SK-N-SH treated with all-trans-retinoic acid at 6 μM for 48 hours (cell line): ENCODE measurements around the gene QSOX2.

Experiments used
- ATAC-seq: fragments of 200-7000 bp; cut with Tn5 transposase; 3 replicates; pipeline ENCODE4 v1.9.1; 2020; ENCODE audit warnings: mild to moderate bottlenecking, moderate library complexity
- ARNTL ChIP-seq: fragments of 450-650 bp; formaldehyde crosslinking; IDR thresholded peaks from 2 replicates; pipeline ENCODE4 v1.5.0; 2020; ENCODE audit warnings: low read depth, mild to moderate bottlenecking, moderate library complexity, borderline replicate concordance
- BACH2 ChIP-seq: fragments of 250-450 bp; sonication (Bioruptor Pico); IDR thresholded peaks from 2 replicates; pipeline ENCODE4 v1.9.0; 2021; ENCODE audit warnings: mild to moderate bottlenecking, borderline replicate concordance
- CREB5 ChIP-seq: fragments of 250-450 bp; sonication (Bioruptor Pico); IDR thresholded peaks from 2 replicates; pipeline ENCODE4 v1.5.1; 2020; ENCODE audit warnings: low read depth, mild to moderate bottlenecking, moderate library complexity
- CSDC2 ChIP-seq: fragments of 250-450 bp; sonication (Bioruptor Pico); IDR thresholded peaks from 2 replicates; pipeline ENCODE4 v1.5.0; 2020; ENCODE audit warnings: mild to moderate bottlenecking, moderate library complexity
- CSRNP3 ChIP-seq: fragments of 250-450 bp; sonication (Bioruptor Pico); IDR thresholded peaks from 2 replicates; pipeline ENCODE4 v1.5.1; 2021; ENCODE audit warnings: mild to moderate bottlenecking, moderate library complexity
- ESRRG ChIP-seq: fragments of 250-450 bp; sonication (Bioruptor Pico); IDR thresholded peaks from 2 replicates; pipeline ENCODE4 v1.6.1; 2021; ENCODE audit warnings: mild to moderate bottlenecking
- GLIS3 ChIP-seq: fragments of 250-450 bp; sonication (Bioruptor Pico); IDR thresholded peaks from 2 replicates; pipeline ENCODE4 v1.5.0; 2020; ENCODE audit warnings: mild to moderate bottlenecking, moderate library complexity
- ISL1 ChIP-seq: fragments of 250-450 bp; sonication (Bioruptor Pico); IDR thresholded peaks from 2 replicates; pipeline ENCODE4 v2.1.2; 2022; ENCODE audit warnings: mild to moderate bottlenecking, moderate library complexity
- OSR1 ChIP-seq: fragments of 250-450 bp; sonication (Bioruptor Pico); IDR thresholded peaks from 2 replicates; pipeline ENCODE4 v1.8.0; 2022; ENCODE audit warnings: moderate library complexity, mild to moderate bottlenecking, inconsistent platforms
- PATZ1 ChIP-seq: fragments of 250-450 bp; sonication (Bioruptor Pico); IDR thresholded peaks from 2 replicates; pipeline ENCODE4 v1.8.0; 2020; ENCODE audit warnings: mild to moderate bottlenecking, moderate library complexity, borderline replicate concordance
- PPARA ChIP-seq: fragments of 250-450 bp; sonication (Bioruptor Pico); IDR thresholded peaks from 2 replicates; pipeline ENCODE4 v1.5.0; 2020; ENCODE audit warnings: mild to moderate bottlenecking, borderline replicate concordance
- RARB ChIP-seq: fragments of 250-450 bp; sonication (Bioruptor Pico); IDR thresholded peaks from 2 replicates; pipeline ENCODE4 v1.8.0; 2021; ENCODE audit warnings: mild to moderate bottlenecking, moderate library complexity
- TCF4 ChIP-seq: fragments of 250-450 bp; sonication (Bioruptor Pico); IDR thresholded peaks from 2 replicates; pipeline ENCODE4 v1.8.0; 2021; ENCODE audit warnings: mild to moderate bottlenecking, moderate library complexity, borderline replicate concordance
- TOX ChIP-seq: fragments of 250-450 bp; sonication (Bioruptor Pico); IDR thresholded peaks from 2 replicates; pipeline ENCODE4 v1.8.0; 2021; ENCODE audit warnings: mild to moderate bottlenecking, moderate library complexity, borderline replicate concordance
- TSHZ2 ChIP-seq: fragments of 250-450 bp; sonication (Bioruptor Pico); IDR thresholded peaks from 2 replicates; pipeline ENCODE4 v1.5.0; 2020; ENCODE audit warnings: mild to moderate bottlenecking, moderate library complexity
- ZC3H10 ChIP-seq: fragments of 250-450 bp; sonication (Bioruptor Pico); IDR thresholded peaks from 2 replicates; pipeline ENCODE4 v1.5.1; 2021; ENCODE audit warnings: mild to moderate bottlenecking, moderate library complexity
- ZFP3 ChIP-seq: fragments of 250-450 bp; sonication (Bioruptor Pico); IDR thresholded peaks from 2 replicates; pipeline ENCODE4 v1.5.0; 2020; ENCODE audit warnings: mild to moderate bottlenecking, moderate library complexity
- ZFP30 ChIP-seq: fragments of 450-650 bp; formaldehyde crosslinking; IDR thresholded peaks from 2 replicates; pipeline ENCODE4 v1.5.0; 2022; ENCODE audit warnings: mild to moderate bottlenecking, moderate library complexity
- ZNF565 ChIP-seq: fragments of 450-650 bp; formaldehyde crosslinking; conservative IDR thresholded peaks from 2 replicates; pipeline ENCODE4 v1.5.0; 2020; ENCODE audit warnings: low read depth, mild to moderate bottlenecking, moderate library complexity
- ZNF70 ChIP-seq: fragments of 450-650 bp; formaldehyde crosslinking; IDR thresholded peaks from 2 replicates; pipeline ENCODE4 v1.5.0; 2020; ENCODE audit warnings: mild to moderate bottlenecking, moderate library complexity
- ZNF8 ChIP-seq: fragments of 450-650 bp; formaldehyde crosslinking; IDR thresholded peaks from 2 replicates; pipeline ENCODE4 v1.5.0; 2020; ENCODE audit warnings: mild to moderate bottlenecking, moderate library complexity

QSOX2 gene

GRCh38 chr9:136182850-136183422 lies 62.7 kb downstream of the QSOX2 start:
- TF ChIP-seq ZNF565 (CRISPR knock-in tag): no peak
- no peak for TF ChIP-seq CREB5 (CRISPR knock-in tag)
- TF ChIP-seq ZNF8 (CRISPR knock-in tag): no peak
- no peak for TF ChIP-seq TOX (CRISPR knock-in tag)
- TF ChIP-seq PPARA (CRISPR knock-in tag): no peak
- TF ChIP-seq ZFP30 (CRISPR knock-in tag): no peak
- no peak for TF ChIP-seq ZC3H10 (CRISPR knock-in tag)
- TF ChIP-seq ZNF70 (CRISPR knock-in tag): no peak
- no peak for TF ChIP-seq TCF4 (CRISPR knock-in tag)
- no peak for TF ChIP-seq CSDC2 (CRISPR knock-in tag)
- no peak for TF ChIP-seq BACH2
- no peak for TF ChIP-seq ESRRG (CRISPR knock-in tag)
- no peak for TF ChIP-seq CSRNP3 (CRISPR knock-in tag)
- no peak for TF ChIP-seq ISL1
- no peak for TF ChIP-seq PATZ1 (CRISPR knock-in tag)
- no peak for TF ChIP-seq RARB (CRISPR knock-in tag)
- TF ChIP-seq, all 23 proteins: peak for 0
- ATAC-seq: no peak

GRCh38 chr9:136182420-136182787 lies 63.2 kb downstream of the QSOX2 start:
- TF ChIP-seq TSHZ2 (CRISPR knock-in tag) (no peak), ZFP3 (CRISPR knock-in tag) (no peak), ISL1 (no peak), TOX (CRISPR knock-in tag) (no peak), GLIS3 (CRISPR knock-in tag) (no peak), CSRNP3 (CRISPR knock-in tag) (no peak), ARNTL (CRISPR knock-in tag) (no peak), PPARA (CRISPR knock-in tag) (no peak), RARB (CRISPR knock-in tag) (no peak), ZNF70 (CRISPR knock-in tag) (no peak), CSDC2 (CRISPR knock-in tag) (no peak), PATZ1 (CRISPR knock-in tag) (no peak), ESRRG (CRISPR knock-in tag) (no peak), BACH2 (no peak), ZFP30 (CRISPR knock-in tag) (no peak), OSR1 (CRISPR knock-in tag) (no peak), TCF4 (CRISPR knock-in tag) (no peak)
- ATAC-seq: no peak
